GM19455 (cell line): ENCODE measurements around the gene SNRPD3.

Experiments
- ATAC-seq: cut with Tn5 transposase; IDR thresholded peaks from one replicate; pipeline ENCODE4 v1.9.1; 2021; ENCODE audit not compliant: unreplicated experiment

Gene SNRPD3

DNA sequence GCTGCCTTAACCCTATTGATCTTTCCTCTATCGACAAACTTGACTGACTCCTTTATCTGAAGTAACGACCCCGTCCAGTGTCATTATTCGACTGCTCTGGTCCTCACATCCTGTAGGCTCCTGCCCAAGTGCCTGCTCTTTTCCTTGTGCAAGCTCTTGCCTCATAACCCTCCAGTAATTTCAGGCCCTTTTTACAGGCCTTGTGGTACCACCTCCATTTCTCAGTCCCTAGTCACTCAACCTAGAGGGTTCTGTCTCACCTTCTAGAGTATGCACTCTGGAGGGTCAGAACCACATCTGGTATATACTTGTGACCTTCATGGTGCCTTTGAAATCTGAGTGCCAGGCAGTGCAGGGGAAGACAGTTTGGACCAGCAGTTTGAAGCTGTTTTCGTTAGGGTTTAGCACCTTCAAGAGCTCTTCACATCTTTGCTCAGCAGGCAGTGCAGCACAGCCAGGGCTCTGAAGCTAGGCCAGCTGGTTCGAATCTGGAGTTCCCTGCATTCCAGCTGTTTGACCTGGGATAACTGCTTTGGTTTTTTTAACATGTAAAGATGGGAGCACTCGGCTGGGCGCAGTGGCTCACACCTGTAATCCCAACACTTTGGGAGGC lies 11.2 kb downstream of the SNRPD3 start:
- no peak for ATAC-seq

DNA sequence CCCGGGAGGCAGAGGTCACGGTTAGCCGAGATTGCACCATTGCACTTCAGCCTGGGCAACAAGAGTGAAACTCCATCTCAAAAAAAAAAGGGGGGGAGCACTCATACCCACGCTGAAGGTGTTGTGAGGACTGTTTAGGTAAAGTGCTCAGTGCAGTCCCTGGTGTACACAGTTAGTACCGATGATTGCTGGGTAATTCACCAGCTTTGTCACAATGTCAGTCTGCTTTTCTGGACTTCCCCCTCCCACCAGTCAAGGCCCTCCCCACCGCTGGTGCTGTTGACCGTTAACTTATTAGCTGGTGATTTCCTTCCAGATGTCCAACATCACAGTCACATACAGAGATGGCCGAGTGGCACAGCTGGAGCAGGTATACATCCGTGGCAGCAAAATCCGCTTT lies 11.9 kb downstream of the SNRPD3 start:
- ATAC-seq: no peak

DNA sequence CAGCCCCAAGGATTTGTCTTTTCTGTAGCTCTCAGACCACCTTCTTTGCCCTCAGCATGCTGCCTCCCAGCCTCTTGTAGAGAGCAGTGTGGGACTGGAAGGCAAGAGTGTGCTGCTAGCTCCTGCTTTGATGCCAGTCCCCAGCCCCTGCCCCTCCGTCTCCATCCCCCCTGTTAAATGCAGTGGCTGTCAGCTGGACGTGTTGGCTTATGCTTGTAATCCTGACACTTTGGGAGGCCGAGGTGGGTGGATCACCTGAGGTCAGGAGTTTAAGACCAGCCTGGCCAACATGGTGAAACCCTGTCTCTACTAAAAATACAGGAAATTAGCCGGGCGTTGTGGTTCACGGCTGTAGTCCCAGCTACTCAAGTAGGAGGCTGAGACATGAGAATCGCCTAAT lies 15.5 kb downstream of the SNRPD3 start:
- ATAC-seq: no peak

DNA sequence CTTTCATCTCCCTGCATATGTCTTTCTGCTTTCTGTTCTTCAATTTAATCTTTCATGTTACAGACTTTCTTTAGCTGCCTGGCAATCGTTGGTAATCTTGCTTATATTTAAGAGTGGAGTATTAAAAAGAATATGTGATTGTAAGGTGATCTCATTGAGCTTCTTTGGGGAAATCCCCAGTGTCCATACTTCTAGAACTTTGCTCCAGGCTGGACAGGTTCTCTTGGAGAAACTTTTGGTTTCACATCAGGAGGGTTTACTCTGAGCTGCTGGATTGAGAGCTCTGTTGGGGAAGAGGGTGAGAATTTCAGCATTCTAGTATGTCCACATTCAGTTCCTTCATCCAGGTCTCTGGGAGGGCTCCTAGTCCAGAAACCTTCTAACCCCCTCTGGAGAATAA lies 21.0 kb downstream of the SNRPD3 start:
- no peak for ATAC-seq

DNA sequence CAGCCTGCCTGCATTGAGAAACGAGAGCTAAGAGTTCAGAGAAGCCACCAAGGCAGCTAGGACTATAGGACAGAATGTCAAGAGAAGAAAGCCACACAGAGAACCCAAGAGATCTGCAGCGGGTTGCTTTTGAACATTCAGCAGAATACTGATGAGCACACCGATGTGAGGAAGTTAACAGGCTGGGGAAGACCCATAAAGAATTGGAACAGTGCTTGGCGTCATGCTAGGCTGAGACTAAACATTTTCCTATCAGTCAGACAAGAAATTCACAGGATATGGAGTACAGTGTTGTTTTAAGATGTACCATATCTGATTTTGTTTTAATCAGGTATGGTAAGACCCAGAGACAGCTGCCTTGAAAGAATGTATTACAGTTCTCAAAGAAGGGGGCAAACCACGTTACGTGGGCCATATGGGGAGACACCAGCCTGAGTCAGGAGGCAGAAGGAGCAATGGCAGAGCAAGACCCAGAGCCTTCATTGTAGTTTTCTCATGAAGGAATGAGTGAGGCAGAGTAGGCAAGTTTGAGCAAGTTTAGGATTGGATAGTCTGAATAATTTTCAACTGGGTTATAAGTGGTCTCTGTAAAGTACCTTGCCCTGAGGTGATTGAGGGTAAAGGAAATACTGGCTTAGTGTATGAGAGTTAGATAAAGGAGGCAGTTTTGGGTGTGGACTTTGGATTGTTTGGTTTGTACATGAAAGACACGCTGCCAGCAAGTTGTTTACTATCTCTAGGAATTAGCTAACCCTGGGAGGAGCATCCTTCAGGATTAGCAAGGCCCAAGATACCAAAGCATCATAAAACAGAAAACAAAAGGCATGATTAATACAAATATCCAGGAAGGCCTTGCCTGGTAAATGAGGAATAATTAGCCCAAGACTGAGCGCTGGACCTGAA lies 22.8 kb downstream of the SNRPD3 start:
- no peak for ATAC-seq

DNA sequence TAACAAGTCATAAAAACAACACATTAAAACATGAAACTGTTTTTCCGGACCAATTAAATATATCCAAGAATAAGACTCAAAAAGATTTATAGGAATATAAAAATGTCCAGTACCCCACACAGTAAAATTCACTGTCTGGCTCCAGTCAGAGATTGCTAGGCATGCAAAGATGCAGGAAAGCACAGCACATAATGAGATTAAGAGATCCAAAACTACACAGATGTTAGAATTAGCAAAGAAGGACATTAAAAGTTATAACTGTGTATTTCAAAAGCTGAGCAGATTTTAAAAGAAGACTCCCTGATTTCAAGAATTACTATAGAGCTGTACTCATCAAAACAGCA lies 23.4 kb downstream of the SNRPD3 start:
- no peak for ATAC-seq

DNA sequence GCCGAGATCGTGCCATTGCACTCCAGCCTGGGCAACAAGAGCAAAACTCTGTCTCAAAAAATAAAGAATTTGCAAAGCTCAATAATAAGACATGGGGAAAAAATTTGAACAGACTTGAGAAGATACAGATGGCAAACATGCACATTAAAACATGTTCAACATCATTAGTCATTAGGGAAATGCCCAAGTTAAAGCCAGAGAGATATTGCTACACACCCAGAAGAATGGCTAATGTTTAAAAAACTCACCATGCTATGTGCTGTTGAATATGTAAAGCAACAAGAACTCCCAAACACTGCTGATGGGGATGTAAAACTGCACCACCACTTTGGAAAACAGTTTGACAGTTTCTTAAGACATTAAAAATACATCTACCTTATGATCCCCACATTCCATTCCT lies 24.5 kb downstream of the SNRPD3 start:
- ATAC-seq: no peak

DNA sequence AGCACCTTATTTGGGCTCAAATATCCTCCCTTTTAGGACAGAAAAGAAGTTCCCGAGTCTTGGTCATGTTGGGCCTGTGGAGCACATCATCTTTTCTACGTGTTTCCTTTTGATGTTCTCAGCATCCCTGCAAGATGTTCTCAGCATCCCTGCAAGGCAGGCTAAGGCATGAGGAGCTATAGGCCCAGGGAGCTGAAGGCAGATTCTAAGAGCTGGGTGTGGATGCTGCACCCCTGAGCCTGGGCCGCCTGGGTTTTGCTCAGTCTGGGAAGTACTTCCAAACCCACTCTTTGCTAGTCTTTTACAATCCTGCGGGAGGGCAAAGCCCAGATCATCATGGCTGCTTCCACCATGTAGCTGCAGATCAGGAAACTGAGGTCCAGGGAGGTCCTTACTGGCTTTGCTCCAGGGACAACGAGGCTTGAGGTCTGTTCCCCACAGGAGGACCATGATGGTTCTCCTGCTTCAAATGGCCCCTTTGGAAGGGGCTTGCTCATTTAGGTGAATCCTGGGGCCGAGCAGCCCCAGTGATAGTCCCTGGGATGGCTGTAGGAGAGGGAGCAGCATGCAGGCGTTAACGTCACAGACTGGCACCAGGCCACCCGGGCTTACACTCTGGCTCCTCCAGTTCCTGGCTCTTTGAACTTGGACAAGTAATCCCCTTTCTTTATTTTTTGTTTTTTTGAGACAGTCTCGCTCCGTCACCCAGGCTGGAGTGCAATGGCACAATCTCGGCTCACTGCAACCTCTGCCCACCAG lies 26.4 kb downstream of the SNRPD3 start:
- ATAC-seq: no peak

DNA sequence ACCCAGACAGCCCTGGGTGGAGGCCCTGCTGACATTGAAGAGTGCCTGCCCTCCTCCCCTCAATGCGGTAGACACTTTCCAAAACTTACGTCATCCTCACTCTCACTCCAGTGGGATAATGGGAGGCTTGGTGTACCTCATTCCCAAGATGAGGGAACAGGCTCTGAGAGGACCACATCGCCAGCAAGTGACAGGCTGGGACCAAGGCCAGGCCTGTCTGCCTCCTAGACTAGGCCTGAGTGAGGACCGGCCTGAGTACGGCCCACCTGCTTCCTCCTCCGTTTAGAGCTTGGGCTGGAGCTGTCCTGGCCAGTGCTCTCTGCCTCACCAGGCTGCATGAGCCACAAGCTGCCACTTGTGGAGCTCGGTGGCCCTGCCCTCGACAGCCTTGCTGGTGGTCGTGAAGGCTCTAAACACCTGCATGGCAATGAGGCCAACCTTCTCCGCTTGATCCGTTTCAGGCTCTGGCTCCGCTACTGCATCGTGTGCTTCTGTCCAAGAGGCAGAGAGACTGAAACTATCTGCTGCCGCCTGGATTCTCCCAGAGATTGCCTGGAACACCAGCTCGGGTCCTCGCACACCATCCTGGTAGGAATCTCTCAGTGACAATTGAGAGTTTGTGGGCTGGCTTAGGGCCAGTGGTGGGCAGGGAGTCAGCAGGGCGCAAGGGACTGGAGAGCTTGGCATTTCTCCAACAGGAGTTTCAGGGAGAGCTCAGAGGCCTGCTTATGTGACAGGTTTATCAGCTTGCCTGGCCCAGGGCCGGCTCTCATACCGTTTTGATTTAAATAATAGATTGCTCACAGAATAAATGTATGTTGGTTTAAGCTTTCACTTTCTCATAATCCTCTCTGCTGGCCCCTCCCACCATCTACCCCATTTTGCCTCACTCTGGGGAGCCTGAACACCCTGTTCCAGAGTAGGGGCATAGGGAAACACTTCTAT lies 27.7 kb downstream of the SNRPD3 start:
- ATAC-seq: no peak

DNA sequence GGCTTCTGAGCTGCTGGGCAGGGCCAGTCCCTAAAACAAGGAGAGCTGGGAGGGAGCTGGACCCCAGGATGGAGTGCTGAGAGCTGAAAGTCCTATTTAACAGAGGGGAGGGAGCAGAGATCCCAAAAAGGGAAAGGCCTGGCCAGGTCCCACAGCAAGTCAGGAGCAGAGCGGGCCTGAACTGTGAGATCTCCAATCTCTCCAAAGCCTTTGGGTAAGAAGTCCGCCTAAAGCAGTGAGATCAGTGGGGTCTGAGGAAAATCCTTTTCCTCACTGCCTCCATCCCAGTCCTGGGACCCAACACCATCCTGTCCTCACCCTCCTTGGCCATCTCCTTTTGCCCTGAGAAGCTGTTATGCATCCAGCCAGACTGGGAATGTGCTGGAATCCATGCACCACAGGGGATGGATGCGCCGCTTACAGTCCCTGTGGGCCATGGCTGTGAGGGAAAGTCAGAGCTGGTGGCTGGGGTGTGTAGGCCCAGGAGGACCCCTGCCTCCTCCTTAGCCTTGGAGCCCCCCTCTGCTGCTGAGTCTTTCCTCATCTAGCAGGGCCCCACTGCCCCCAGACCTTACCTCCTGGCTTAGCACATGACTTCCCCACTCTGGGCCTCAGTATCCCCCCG lies 28.5 kb downstream of the SNRPD3 start:
- ATAC-seq: no peak

DNA sequence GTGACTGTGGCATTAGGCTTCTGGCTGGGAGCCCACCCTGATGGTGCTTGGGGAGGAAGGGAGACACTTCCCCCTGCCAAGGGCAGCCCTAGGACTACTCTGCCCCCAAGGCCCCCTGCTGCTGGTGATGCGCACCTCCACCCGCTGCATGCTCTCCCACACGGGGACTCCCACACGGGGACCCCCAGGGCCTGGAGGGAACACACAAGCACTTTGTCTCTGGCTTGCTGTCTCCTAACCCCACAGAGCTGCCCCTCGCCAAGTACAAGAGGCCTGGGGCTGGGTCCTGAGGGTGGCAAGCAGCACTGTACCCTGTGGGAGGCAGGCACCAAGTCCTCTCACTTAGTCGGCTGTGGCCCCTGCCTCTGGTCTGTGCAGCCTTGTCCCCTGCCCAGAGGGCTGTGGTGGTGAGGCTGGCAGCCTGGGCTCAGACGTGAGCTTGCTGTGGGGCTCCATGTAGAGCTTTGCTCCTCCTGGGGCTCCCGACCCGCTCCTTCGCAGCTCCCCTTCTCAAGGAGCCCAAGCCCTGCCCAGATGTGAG lies 29.1 kb downstream of the SNRPD3 start:
- no peak for ATAC-seq

DNA sequence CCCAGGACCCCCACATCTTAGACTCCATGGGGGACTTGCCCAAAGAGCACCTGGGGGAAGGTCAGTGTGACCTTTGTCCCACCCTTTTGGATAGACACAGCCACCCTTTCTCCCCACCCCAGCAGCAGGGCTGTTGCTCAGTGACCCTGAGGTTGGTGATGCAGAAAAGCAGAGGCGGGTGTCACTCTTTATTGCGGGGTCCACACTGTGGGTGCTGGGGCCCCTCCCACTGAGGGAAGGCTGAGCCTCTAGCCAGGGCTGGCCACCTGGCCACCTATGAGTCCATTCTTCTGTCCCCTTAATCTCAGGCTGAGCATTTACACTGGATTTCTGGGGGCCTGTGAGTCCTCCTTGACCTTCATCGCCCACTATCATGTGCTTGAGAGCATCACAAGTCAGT lies 29.7 kb downstream of the SNRPD3 start:
- no peak for ATAC-seq

DNA sequence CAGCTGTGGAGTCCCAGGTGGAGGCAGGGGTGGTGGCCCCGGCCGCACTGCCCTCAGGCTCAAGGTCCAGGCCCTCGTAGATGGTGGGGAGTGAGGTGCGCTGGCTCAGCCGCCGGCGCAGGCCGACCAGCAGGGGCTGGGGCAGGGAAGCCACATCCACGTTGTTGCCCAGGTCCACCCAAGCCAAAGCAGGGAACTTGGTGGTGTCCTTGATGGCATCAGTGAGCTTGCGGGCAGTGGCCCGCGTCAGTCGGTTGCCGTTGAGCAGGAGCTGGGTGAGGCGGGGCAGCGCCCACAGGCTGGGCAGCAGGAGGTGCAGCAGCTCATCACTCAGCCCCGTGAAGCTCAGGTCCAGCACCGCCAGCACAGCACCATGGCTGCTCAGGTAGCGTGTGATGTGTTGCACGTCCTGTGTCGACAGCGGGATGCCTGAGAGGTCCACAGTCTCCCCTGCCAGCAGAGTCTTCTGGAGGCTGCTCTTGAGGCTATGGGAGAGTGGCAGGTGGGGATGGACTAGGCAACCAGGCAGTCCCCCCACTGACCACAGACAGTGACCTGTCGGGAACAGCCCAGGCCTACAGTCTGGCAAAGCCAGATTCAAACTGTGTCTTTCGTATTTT lies 30.2 kb downstream of the SNRPD3 start:
- no peak for ATAC-seq

DNA sequence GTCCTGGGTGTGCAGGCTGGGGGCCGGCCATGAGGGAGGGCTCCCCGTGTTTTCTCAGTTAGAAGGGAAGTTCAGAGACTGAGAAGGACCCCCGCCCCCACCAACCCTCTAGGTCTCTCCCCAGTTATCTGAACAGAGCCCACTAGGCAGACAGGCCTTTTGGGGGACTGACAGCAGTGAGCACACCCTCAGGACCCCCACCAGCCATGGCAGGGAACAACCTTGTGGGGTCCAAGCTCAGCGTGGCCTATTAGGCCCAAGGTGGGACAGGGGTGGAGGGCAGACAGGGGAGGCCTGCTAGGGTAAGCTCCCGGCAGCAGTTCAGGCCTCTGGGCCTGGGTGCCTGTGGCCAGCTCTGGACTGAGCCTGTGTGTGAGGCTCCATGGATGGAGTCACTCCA lies 31.5 kb downstream of the SNRPD3 start:
- no peak for ATAC-seq

DNA sequence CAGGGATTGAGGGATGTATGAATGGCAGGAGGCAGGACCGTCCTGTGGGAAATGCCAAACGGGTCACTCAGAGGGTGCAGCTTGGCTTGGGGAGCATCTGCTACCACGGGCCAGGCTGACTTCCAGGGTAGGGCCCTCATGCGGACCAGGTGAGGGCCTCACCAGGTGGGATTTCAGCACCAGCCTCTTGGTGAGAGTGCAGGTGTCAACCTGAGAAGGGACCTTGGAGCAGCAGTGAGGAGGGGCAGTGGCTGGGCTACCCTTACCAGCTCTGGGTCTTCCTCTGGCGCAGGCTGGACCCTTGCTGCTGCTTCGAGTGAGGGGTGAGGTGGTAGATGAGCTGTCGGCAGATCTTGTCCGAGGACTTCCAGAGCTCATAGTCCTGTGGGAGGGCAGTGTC lies 32.1 kb downstream of the SNRPD3 start:
- no peak for ATAC-seq

DNA sequence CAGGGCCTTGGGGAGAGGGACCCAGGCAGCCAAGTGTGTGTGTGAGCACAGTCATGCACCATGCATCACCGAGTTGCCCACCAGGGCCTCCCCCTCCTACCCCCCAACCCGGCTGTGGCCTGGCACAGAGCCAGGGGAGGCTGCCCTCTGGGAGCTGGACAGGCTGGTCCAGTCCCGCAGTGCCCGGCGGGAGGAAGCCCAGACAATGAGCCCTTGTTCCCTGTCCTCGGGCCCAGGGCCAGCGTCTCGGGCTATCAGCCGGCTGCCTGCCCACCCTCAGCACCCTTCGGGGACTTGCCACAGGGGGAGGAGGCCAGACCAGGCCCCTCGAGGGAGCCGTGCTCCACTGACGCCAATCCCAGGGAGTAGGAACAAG lies 32.6 kb downstream of the SNRPD3 start:
- no peak for ATAC-seq

DNA sequence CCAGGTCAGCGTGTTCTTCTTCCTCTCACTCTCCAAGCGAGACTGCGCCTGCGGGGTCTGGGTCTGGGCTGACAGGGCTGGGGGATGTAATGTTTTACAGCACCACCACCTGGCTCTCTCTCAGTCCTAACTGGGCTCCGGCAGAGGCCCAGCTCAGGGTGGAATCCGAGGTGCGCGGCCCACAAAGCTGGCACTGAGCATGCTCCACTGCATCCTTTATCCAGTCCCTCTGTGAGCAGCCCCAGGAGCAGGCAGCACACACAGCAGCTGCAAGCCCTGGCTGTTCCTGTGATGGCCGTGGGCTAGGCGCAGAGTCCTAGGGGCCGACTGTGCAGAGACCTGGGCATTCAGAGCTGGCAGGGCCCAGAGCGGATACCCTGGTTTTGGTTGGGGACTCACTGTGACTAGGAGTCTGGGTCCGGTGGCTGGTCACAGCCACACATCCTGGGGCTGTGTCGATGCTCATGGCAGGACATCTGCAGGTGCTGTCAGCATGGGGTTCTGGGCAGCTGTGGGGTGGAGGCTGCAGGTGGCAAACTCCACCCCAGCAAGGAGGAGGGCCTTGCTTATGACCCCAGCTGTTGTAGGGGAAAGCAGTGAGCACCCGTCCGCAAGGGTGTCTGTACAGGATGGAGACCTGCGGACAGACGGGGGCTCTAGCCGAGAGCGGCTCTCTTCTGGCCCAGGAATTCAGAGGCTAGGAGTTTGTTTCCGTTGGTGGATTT lies 33.1 kb downstream of the SNRPD3 start:
- ATAC-seq: no peak

DNA sequence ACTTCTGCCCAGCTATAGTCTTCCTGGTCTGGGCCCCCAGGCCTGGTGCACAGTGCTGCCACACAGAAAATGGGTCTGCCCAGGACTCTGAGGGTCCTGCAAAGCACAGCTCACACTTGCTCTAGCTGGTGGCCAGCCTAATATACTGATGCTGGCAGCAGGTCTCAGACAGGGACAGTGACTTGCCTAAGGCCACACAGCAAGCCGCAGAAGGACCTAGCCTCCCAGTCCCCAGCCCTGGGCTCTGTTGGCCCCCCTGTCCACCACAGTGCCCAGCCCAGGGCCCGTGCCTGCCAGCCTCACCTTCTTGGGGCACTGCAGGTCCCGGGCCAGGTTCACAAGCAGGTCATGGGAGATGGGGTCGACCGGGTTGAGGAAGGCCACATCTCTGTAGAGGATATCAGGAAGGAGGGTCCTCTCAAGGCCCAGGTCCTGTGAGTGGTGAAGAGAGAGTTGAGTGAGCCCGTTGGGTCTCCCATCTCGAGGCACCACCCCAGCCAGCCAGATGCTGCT lies 33.8 kb downstream of the SNRPD3 start:
- no peak for ATAC-seq

DNA sequence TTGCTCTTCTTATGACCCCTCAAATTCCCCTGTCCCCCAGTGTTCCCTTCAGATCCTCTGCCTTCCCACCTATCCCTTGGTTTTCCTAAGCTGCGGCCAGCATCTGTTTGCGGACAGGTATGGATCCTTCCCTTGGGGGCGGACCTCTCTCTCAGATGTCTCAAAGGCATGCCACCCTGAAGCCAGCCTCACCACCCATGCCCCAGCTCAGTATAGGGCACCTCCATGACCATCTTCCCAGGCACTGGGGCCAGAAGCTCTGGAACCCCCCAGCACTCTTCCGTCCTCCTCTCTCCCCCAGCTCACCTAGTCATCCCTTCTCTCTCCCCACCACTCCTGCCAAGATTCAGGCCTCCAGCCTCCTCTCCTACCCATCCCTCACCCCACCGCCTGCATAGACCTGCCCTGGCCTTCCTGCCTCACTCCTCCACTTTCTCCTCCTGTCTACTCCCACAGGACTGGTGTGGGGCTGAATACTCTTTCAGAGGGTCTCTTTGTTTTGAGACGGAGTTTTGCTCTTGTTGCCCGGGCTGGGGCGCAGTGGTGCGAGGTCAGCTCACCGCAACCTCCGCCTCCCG lies 34.9 kb downstream of the SNRPD3 start:
- no peak for ATAC-seq
